ENCODE data around the gene TIMMDC1.

DNA sequence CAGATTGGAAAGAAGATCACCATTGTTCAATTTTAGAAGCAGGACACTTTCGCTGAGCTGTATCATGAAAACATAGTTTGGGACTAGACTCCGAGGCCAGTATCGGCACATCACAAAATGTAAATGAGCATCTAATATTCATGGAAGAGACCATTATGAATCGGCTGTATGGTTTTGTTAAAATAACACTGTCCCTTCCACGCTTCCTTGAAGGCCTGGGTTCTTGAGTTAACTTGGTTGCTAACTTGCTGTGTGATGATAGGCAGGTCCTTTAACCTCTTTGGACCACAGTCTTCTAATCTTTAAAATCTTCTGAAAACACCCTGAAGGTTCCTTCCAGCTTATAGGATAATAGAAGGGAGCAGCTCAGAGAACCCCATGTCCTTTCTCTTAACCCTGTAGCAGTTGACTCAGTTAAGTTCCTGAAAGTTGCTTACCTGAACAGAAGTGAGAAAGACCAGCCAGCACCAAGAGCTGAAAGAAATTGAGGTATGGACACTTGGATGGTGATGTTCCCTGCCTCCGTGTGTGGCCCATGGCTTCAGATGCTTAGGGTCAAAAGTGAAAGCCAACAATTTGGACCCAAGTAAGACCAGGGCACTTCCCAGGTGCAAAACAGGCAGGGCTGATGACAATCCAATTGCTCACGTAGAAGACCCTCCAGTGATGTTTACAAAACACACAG lies 59.0 kb downstream of the TIMMDC1 start:
- TF ChIP-seq, protein P1, sequence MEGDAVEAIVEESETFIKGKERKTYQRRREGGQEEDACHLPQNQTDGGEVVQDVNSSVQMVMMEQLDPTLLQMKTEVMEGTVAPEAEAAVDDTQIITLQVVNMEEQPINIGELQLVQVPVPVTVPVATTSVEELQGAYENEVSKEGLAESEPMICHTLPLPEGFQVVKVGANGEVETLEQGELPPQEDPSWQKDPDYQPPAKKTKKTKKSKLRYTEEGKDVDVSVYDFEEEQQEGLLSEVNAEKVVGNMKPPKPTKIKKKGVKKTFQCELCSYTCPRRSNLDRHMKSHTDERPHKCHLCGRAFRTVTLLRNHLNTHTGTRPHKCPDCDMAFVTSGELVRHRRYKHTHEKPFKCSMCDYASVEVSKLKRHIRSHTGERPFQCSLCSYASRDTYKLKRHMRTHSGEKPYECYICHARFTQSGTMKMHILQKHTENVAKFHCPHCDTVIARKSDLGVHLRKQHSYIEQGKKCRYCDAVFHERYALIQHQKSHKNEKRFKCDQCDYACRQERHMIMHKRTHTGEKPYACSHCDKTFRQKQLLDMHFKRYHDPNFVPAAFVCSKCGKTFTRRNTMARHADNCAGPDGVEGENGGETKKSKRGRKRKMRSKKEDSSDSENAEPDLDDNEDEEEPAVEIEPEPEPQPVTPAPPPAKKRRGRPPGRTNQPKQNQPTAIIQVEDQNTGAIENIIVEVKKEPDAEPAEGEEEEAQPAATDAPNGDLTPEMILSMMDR (IDR thresholded peaks at IDR 0.05), result no peak
- TF ChIP-seq POLR2A (IDR thresholded peaks at IDR 0.05) (no peak), EP300 (IDR thresholded peaks at IDR 0.05) (no peak)

All from ovary (tissue), 3 donors.